Retinal pigment epithelial cell (primary cell): ENCODE results near the gene MAD1L1.

Experiments
- DNase-seq: peaks from one replicate; pipeline ENCODE4 v3.0.0-alpha.2; 2010; ENCODE audit warnings: low read depth
- H3K4me3 ChIP-seq: 2 replicates; pipeline ENCODE4 v1.5.1; 2011; ENCODE audit warnings: mild to moderate bottlenecking, low read length, control low read depth, moderate library complexity
- TF ChIP-seq, protein P1 (sequence below): conservative IDR thresholded peaks from 2 replicates; pipeline ENCODE4 v1.5.1; 2011; ENCODE audit warnings: low read depth, low read length, control low read depth, inconsistent platforms

MAD1L1 gene

DNA sequence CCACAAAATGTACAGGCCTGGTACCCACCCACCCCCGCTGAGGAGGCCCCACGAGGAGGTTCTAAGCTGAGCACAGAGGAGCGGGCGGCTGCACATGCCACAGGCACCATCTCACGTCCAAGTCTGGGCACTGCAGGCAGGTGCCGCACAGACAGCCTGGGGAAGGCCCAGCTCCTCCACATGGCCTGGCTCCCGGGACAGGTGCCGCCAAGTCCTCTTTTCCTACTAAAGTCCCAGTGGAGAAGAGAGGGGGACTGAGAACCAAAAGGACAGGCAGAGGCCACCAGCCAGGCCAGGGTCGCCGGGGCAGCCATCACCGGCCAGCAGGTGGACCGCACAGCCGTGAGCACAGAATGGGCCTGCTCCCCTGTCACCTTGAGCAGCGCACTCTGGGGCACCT lies 91.1 kb downstream of the MAD1L1 start:
- TF ChIP-seq, protein P1, sequence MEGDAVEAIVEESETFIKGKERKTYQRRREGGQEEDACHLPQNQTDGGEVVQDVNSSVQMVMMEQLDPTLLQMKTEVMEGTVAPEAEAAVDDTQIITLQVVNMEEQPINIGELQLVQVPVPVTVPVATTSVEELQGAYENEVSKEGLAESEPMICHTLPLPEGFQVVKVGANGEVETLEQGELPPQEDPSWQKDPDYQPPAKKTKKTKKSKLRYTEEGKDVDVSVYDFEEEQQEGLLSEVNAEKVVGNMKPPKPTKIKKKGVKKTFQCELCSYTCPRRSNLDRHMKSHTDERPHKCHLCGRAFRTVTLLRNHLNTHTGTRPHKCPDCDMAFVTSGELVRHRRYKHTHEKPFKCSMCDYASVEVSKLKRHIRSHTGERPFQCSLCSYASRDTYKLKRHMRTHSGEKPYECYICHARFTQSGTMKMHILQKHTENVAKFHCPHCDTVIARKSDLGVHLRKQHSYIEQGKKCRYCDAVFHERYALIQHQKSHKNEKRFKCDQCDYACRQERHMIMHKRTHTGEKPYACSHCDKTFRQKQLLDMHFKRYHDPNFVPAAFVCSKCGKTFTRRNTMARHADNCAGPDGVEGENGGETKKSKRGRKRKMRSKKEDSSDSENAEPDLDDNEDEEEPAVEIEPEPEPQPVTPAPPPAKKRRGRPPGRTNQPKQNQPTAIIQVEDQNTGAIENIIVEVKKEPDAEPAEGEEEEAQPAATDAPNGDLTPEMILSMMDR: no peak
- no peak for DNase-seq
- H3K4me3 ChIP-seq: no peak overlapping the region

DNA sequence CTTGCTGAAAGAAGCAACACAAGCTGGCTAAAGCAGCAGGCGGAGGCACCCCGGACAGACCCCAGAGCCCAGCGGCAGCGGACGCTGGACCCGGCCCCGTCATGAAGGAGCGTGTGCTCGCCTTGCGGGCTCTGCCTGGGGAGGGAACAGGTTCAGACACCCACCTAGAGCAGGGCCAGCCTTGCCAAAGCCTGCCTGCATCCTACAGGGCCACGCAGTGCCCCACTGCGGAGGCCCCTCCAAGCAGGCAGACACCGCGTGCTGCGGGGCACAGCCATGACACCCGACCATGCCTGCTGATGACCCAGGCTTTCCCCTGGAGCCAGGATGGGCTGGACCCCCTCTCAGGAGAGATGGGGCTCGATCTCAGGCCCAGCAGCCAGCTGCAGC lies 91.7 kb downstream of the MAD1L1 start:
- TF ChIP-seq, protein P1: no peak
- no peak overlapping the region for H3K4me3 ChIP-seq
- no peak for DNase-seq

DNA sequence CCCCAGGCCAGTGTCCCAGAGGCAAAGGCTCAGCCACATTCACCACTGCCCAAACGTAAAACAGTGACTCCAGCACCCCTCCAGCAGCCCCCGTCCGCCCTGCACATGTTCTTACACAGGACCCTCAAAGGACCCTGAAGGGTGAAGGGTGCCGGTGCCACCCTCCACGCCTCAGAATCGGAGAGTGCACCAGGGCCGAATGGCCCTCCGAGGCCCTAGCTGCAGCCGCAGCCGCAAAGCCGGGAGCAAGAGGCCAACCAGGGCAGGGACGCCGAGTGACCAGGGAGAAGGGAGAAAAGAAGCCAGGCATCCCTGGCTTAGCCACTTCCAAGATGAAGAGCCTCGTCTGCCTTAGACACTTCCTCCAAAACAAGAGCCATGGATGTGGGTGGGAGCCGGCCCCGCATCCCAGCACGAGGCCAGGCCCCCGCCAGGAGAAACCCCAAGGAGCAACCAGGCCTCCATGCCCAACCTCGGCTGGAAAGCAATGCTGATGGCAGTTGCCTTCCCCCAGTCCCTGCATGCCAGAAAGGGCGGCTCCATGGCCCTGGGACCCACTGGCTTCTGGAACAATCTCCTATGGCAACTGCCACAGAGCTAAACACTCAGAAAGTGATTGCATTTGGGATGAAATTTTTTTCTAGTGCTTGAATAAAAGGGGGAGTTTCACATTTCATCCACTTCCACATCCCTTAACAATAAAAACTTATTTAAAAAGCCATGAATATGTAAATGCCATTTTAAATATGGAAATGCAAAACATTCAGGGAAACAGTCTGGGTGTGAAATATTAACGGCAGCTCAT lies 92.3 kb downstream of the MAD1L1 start:
- TF ChIP-seq, protein P1: no peak
- no peak overlapping the region for H3K4me3 ChIP-seq
- no peak for DNase-seq

DNA sequence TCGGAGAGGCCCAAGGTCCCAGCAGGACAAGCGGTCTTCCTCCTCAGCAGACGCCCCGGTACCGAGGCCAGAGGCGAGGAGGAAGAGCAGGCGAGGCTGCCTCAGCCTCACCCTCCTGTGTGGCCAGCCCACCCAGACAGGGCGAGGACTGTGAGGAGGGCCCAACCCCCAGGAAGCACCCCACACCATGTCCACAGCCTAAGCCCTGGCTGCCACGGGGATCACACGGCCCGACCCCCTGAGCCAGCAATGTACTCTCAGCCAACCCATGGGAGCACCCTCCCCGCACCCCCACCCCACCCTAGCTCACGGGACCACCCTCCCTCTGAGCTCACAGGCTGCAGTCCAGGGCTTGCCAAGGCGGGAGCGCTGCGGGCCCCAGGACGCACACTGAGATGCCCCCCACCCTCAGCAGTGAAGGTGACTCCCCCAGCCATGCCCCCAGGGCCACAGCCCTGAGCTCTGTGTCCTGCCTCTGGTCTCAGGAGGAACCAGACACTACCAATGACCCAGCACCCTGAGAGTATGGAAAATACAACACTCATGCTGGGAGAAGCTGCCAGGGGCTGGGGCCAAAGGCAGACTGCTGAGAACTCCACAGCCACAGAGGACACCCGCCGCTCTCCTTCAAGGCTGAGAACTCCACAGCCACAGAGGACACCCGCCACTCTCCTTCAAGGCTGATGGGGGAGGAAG lies 93.6 kb downstream of the MAD1L1 start:
- H3K4me3 ChIP-seq: no peak overlapping the region

DNA sequence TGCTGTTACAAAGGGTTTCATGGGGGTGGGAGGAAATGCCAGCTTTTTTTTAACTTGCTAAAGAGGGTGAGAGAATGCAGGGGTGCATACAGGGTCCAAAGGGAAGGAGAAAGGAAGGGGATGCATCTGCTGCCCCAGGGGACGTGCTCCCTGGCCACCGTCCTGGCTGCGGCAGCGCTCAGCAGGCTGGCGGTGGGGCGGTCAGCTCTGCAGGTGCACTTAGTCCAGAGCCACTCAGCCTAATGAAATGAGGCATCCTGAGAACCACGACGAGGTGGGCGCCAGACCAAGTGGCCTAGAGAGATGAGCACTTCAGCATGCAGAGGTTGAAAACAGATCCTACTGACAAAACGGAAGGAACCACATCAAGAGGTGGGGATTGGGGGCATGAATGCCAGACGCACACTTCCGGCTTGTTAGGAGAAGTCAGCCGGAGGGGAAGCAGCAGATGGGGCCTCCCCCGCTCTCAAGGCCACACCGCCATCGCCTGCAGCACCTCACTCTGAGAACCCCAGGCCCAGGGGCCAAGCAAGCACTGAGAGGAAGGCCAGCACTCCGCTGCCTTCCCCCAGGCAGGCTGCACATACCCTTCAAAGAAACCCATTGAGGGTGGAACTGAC lies 94.5 kb downstream of the MAD1L1 start:
- DNase-seq: no peak
- H3K4me3 ChIP-seq: no peak overlapping the region
- TF ChIP-seq, protein P1: no peak

More for the DNA sequence above, 93.6 kb downstream of the MAD1L1 start:
- no peak for DNase-seq
- TF ChIP-seq, protein P1: no peak

DNA sequence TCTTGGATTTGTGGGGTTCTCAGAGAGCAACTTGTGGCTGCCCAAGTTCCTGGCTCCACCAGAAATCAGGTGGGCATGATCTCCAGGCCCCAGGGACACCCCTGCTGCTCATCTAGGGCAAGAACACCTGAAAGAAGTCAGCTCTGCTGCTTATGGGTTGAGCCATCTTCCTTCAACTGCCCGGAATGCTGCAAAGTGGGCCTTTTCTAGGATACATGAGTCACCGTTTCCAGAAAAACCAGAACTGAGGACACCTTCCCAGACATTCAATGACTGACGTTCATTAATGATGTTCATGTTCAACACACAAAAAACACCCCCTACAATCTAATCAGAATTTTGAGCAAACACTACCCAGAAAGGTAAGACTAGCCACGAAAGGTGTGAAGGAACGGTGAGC lies 98.0 kb downstream of the MAD1L1 start:
- DNase-seq: no peak
- TF ChIP-seq, protein P1: no peak
- no peak overlapping the region for H3K4me3 ChIP-seq
